HTERT RPE-1 (cell line): Measurements from ENCODE around the gene SLC6A17.

Source experiments
- in situ Hi-C: fragments of 300-500 bp; cut with MboI; formaldehyde crosslinking; loops from 4 replicates; pipeline ENCODE4 v1.14.3; 2020; ENCODE audit warnings: low sequenced_read_pairs

SLC6A17 gene

GRCh38 chr1:110135246-110135645 lies 15.0 kb upstream of the SLC6A17 start:
- in situ Hi-C loops: no loop called here

GRCh38 chr1:110135666-110136065 lies 14.6 kb upstream of the SLC6A17 start:
- in situ Hi-C loops: no loop called here

GRCh38 chr1:110136911-110137310 lies 13.4 kb upstream of the SLC6A17 start:
- in situ Hi-C loops: no loop called here

- in situ Hi-C loops: no loop called here
These were observed 11.3 kb upstream of the SLC6A17 start for GRCh38 chr1:110138956-110139355.

- in situ Hi-C loops: no loop called here
These were observed 5.9 kb upstream of the SLC6A17 start for GRCh38 chr1:110144366-110144765.

- in situ Hi-C loops: no loop called here
These were observed 1.3 kb upstream of the SLC6A17 start for GRCh38 chr1:110148961-110149360.

- in situ Hi-C loops: no loop called here
These were observed 928 bp downstream of the SLC6A17 start for GRCh38 chr1:110151175-110151669.

GRCh38 chr1:110152133-110152785 lies 2.0 kb downstream of the SLC6A17 start:
- in situ Hi-C loops: no loop called here

GRCh38 chr1:110153407-110153950 lies 3.2 kb downstream of the SLC6A17 start:
- in situ Hi-C loops: no loop called here

- in situ Hi-C loops: no loop called here
These were observed 5.7 kb downstream of the SLC6A17 start for GRCh38 chr1:110155878-110156522.

- in situ Hi-C loops: no loop called here
These were observed 8.0 kb downstream of the SLC6A17 start for GRCh38 chr1:110158261-110158660.

GRCh38 chr1:110159168-110159567 lies 8.9 kb downstream of the SLC6A17 start:
- in situ Hi-C loops: no loop called here

GRCh38 chr1:110160538-110161100 lies 10.3 kb downstream of the SLC6A17 start:
- in situ Hi-C loops: no loop called here

GRCh38 chr1:110161165-110161564 lies 10.9 kb downstream of the SLC6A17 start:
- in situ Hi-C loops: no loop called here

- in situ Hi-C loops: no loop called here
These were observed 11.6 kb downstream of the SLC6A17 start for GRCh38 chr1:110161849-110162248.

- in situ Hi-C loops: no loop called here
These were observed 13.3 kb downstream of the SLC6A17 start for GRCh38 chr1:110163591-110163990.

GRCh38 chr1:110164725-110165350 lies 14.5 kb downstream of the SLC6A17 start:
- in situ Hi-C loops: no loop called here

GRCh38 chr1:110165761-110166231 lies 15.5 kb downstream of the SLC6A17 start:
- in situ Hi-C loops: no loop called here

- in situ Hi-C loops: no loop called here
These were observed 16.6 kb downstream of the SLC6A17 start for GRCh38 chr1:110166861-110167260.

- in situ Hi-C loops: no loop called here
These were observed 20.8 kb downstream of the SLC6A17 start for GRCh38 chr1:110170766-110171733.
